Common myeloid progenitor, CD34-positive (primary cell): Measurements from ENCODE around the gene GIPR.

Experiments
- CTCF ChIA-PET: fragments of 350-600 bp; sonication (Branson Sonifier 250); formaldehyde crosslinking; loops from one replicate; lab custom pipeline; 2021; ENCODE audit warnings: antibody characterized with exemption; lab: Charles Lee
- POLR2A ChIA-PET: fragments of 350-600 bp; sonication (Branson Sonifier 250); formaldehyde crosslinking; loops from one replicate; lab custom pipeline; 2021; ENCODE audit warnings: antibody characterized with exemption; lab: Charles Lee
- DNase-seq, 3 donors: peaks; one replicate each; pipeline versions ENCODE4 v3.0.0 to v3.0.0-alpha.2; 2013
- H3K27ac ChIP-seq, 2 experiments: 1 replicate in 1 of 2; 2 replicates in 1 of 2; pipeline ENCODE4 v1.7.0; 2013; ENCODE audit warnings: inconsistent platforms in 2 of 2, low read length in 2 of 2, mild to moderate bottlenecking in 2 of 2, low read depth in 1 of 2, moderate library complexity in 1 of 2; ENCODE audit not compliant: severe bottlenecking in 2 of 2, insufficient read depth in 1 of 2, poor library complexity in 1 of 2
- H3K27me3 ChIP-seq, 5 experiments: replicated peaks in 2 of 5; 1 replicate in 3 of 5; 2 replicates in 2 of 5; pipeline versions ENCODE4 v1.6.1 to v1.7.0; 2013; ENCODE audit warnings: low read length in 4 of 5, mild to moderate bottlenecking in 2 of 5, moderate library complexity in 2 of 5, inconsistent platforms in 1 of 5; ENCODE audit not compliant: insufficient read depth in 5 of 5, control insufficient read depth in 4 of 5
- H3K36me3 ChIP-seq, 4 experiments: 1 replicate in 2 of 4; 2 replicates in 2 of 4; pipeline versions ENCODE4 v1.6.1 to v1.7.0; 2013; ENCODE audit warnings: low read length in 3 of 4, control low read depth in 1 of 4, mild to moderate bottlenecking in 1 of 4; ENCODE audit not compliant: control insufficient read depth in 4 of 4, insufficient read depth in 4 of 4
- H3K4me1 ChIP-seq, 4 experiments: 1 replicate in 3 of 4; 2 replicates in 1 of 4; pipeline versions ENCODE4 v1.6.1 to v1.7.1; 2013; ENCODE audit warnings: low read length in 3 of 4, mild to moderate bottlenecking in 3 of 4, control low read depth in 1 of 4, inconsistent platforms in 1 of 4, moderate library complexity in 1 of 4; ENCODE audit not compliant: control insufficient read depth in 4 of 4, insufficient read depth in 4 of 4; ENCODE audit errors: control extremely low read depth in 1 of 4
- H3K4me3 ChIP-seq, 7 experiments: 1 replicate in 4 of 7; 2 replicates in 3 of 7; pipeline versions ENCODE4 v1.5.1 to v1.7.0; 2013; ENCODE audit warnings: mild to moderate bottlenecking in 7 of 7, low read length in 6 of 7, moderate library complexity in 6 of 7, inconsistent platforms in 2 of 7, low read depth in 2 of 7, control low read depth in 1 of 7; ENCODE audit not compliant: insufficient read depth in 4 of 7, control insufficient read depth in 1 of 7; ENCODE audit errors: extremely low read depth in 1 of 7
- H3K9me3 ChIP-seq, 5 experiments: 1 replicate in 4 of 5; 2 replicates in 1 of 5; pipeline versions ENCODE4 v1.6.1 to v1.7.1; 2013; ENCODE audit warnings: low read length in 4 of 5, mild to moderate bottlenecking in 2 of 5, inconsistent platforms in 1 of 5, low read depth in 1 of 5, moderate library complexity in 1 of 5; ENCODE audit not compliant: control insufficient read depth in 4 of 5, insufficient read depth in 2 of 5; ENCODE audit errors: control extremely low read depth in 1 of 5
- WGBS: methylation state at CpG from one replicate; pipeline ENCODE4 v1.1.5; 2013; ENCODE audit not compliant: insufficient coverage; 5-methylcytosine and 5-hydroxymethylcytosine counted together

GIPR gene

DNA sequence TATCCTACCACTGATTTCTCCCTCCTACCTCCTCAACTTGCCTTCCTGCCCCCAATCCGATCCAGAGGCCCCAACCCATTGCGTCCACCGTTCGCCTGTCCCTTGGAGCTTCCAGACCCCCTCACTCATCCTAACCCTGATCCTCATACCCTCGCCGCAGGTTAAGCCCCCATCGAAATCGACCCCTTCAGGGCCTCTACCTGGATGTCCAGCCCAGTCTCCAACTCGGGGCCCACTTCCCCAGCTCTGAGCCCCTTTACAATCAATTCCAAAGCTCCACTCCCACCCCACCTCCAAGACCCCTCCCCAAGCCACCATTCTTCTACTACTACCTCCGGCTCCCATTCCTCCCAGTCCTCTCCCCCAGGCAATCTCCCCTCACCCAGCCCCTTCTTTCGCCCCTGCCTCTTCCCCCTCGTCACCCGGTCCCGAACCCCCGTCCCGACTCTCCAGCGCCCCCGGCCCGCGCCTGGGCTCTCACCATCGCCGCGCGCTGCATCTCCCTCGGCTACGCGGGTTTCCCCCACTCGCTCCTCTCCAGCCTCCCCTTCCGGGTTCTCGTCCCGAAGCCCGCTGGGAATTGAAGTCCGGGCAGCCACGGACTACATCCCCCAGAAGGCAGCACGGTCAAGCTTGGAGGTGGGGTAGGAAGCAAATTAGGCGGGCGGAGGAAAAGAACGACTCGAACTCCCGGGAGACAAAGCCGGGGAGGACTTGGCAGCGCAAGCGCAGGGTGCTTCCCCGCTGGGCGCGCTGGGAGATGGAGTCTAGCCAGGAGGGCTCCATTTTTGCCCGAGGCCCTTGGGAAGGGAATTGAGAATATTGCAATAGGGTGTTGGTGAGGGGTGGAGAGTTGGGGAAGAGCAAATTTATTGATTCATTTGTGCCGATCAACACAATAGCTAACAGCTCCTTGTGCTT lies 62.6 kb downstream of the GIPR start, which contains the start of gene FBXO46:
Gene FBXO46 (minus strand): TSS at position 529 of the 921 bp plus-strand sequence. CDS start 17,401 bp downstream, outside the sequence.
- no peaks in the 10 kb centered on the region for H3K27me3 ChIP-seq
- DNase-seq, result peak; percentile 96 to 98 (median 98)
- POLR2A ChIA-PET, result interaction anchor here (0.5 to 1.5 kb wide), 5 partner anchors 13 to 1039 kb away, joined by 3 to 10 read pairs (median 3); partner anchors contain the start of genes QPCTL, SIX5 and SNRPD2
- H3K36me3 ChIP-seq, result no peaks in the 10 kb centered on the region
- peaks cover 2 to 12% (median 9%) of the 10 kb centered on the region in 4 experiments for H3K4me1 ChIP-seq
- peak within 1 kb of the TSS; percentile 56 to 93 (median 85) for H3K4me3 ChIP-seq
- peak within 1 kb of the TSS; percentile 74 to 87 for H3K27ac ChIP-seq
- no peaks in the 10 kb centered on the region for H3K9me3 ChIP-seq
- CTCF ChIA-PET, result interaction anchor here (1.2 to 2.9 kb wide), 4 partner anchors 10 to 38 kb away, joined by 3 to 11 read pairs (median 5); partner anchors contain the start of genes QPCTL and SNRPD2
- WGBS, result 0% methylated on average over 34 of the region's 48 CpGs
